Trophoblast cell (in vitro differentiated cells and primary cell): ENCODE measurements around the gene CCDC73.

Source experiments
- DNase-seq, 2 donors: peaks; one replicate each; pipeline ENCODE4 v3.0.0-alpha.2; 2016
- H2AFZ ChIP-seq: 2 replicates; pipeline ENCODE4 v1.6.1; 2013; ENCODE audit warnings: low read length, moderate library complexity, mild to moderate bottlenecking; ENCODE audit not compliant: insufficient read depth, poor library complexity
- H2AK5ac ChIP-seq: 2 replicates; pipeline ENCODE4 v1.6.1; 2013; ENCODE audit warnings: mild to moderate bottlenecking, low read length
- H2BK120ac ChIP-seq: 2 replicates; pipeline ENCODE4 v1.6.1; 2013; ENCODE audit warnings: low read length, mild to moderate bottlenecking, moderate library complexity; ENCODE audit not compliant: insufficient read depth, poor library complexity
- H2BK12ac ChIP-seq: 2 replicates; pipeline ENCODE4 v1.6.1; 2013; ENCODE audit warnings: mild to moderate bottlenecking, low read length, moderate library complexity
- H2BK5ac ChIP-seq: 2 replicates; pipeline ENCODE4 v1.6.1; 2013; ENCODE audit warnings: low read length, low read depth, moderate library complexity, mild to moderate bottlenecking; ENCODE audit not compliant: poor library complexity
- H3K14ac ChIP-seq: 2 replicates; pipeline ENCODE4 v1.6.1; 2013; ENCODE audit warnings: mild to moderate bottlenecking, low read length
- H3K18ac ChIP-seq: 2 replicates; pipeline ENCODE4 v1.6.1; 2013; ENCODE audit warnings: mild to moderate bottlenecking, low read length
- H3K23ac ChIP-seq: 2 replicates; pipeline ENCODE4 v1.6.1; 2013; ENCODE audit warnings: low read length
- H3K27ac ChIP-seq: 2 replicates; pipeline ENCODE4 v1.5.1; 2013; ENCODE audit warnings: low read depth, mild to moderate bottlenecking, inconsistent platforms, low read length, moderate library complexity
- H3K27me3 ChIP-seq: 2 replicates; pipeline ENCODE4 v1.6.1; 2013; ENCODE audit warnings: inconsistent platforms, mild to moderate bottlenecking, low read length, moderate library complexity; ENCODE audit not compliant: insufficient read depth
- H3K36me3 ChIP-seq, 2 experiments: 1 replicate in 1 of 2; 2 replicates in 1 of 2; pipeline ENCODE4 v1.6.1; 2013; ENCODE audit warnings: low read length in 2 of 2, mild to moderate bottlenecking in 2 of 2, moderate library complexity in 1 of 2; ENCODE audit not compliant: insufficient read depth in 2 of 2, control insufficient read depth in 1 of 2
- H3K4ac ChIP-seq: 2 replicates; pipeline ENCODE4 v1.6.1; 2013; ENCODE audit warnings: low read depth, mild to moderate bottlenecking, low read length, moderate library complexity
- H3K4me1 ChIP-seq, 2 experiments: 1 replicate in 1 of 2; 2 replicates in 1 of 2; pipeline ENCODE4 v1.6.1; 2013; ENCODE audit warnings: low read length in 2 of 2, mild to moderate bottlenecking in 2 of 2, moderate library complexity in 1 of 2; ENCODE audit not compliant: insufficient read depth in 2 of 2, control insufficient read depth in 1 of 2
- H3K4me2 ChIP-seq: 2 replicates; pipeline ENCODE4 v1.6.1; 2013; ENCODE audit warnings: inconsistent platforms, mild to moderate bottlenecking, low read length, moderate library complexity
- H3K4me3 ChIP-seq: 2 replicates; pipeline ENCODE4 v1.5.1; 2013; ENCODE audit warnings: mild to moderate bottlenecking, low read depth, low read length, inconsistent platforms
- H3K79me1 ChIP-seq: one replicate; pipeline ENCODE4 v1.6.1; 2013; ENCODE audit warnings: low read length
- H3K79me2 ChIP-seq: 2 replicates; pipeline ENCODE4 v1.6.1; 2013; ENCODE audit warnings: low read length, mild to moderate bottlenecking; ENCODE audit not compliant: control insufficient read depth, insufficient read depth, poor library complexity
- H3K9ac ChIP-seq: 2 replicates; pipeline ENCODE4 v1.6.1; 2013; ENCODE audit warnings: mild to moderate bottlenecking, low read length
- H3K9me3 ChIP-seq: 2 replicates; pipeline ENCODE4 v1.6.1; 2013; ENCODE audit warnings: low read depth, mild to moderate bottlenecking, control low read depth, inconsistent platforms, low read length; ENCODE audit not compliant: insufficient read depth
- H4K12ac ChIP-seq: 2 replicates; pipeline ENCODE4 v1.6.1; 2013; ENCODE audit warnings: low read depth, mild to moderate bottlenecking, low read length, moderate library complexity
- H4K8ac ChIP-seq: 2 replicates; pipeline ENCODE4 v1.6.1; 2013; ENCODE audit warnings: low read depth, mild to moderate bottlenecking, low read length, moderate library complexity
- H4K91ac ChIP-seq: one replicate; pipeline ENCODE4 v1.6.1; 2013; ENCODE audit warnings: low read depth, mild to moderate bottlenecking, low read length, moderate library complexity
- WGBS: extraction: QIAGEN DNeasy Blood & Tissue Kit; methylation state at CpG from one replicate; pipeline ENCODE4 v1.1.7; 2013; ENCODE audit warnings: missing lambda C conversion rate; ENCODE audit not compliant: insufficient read length, insufficient coverage; ENCODE audit errors: extremely low coverage; 5-methylcytosine and 5-hydroxymethylcytosine counted together

CCDC73 gene

DNA sequence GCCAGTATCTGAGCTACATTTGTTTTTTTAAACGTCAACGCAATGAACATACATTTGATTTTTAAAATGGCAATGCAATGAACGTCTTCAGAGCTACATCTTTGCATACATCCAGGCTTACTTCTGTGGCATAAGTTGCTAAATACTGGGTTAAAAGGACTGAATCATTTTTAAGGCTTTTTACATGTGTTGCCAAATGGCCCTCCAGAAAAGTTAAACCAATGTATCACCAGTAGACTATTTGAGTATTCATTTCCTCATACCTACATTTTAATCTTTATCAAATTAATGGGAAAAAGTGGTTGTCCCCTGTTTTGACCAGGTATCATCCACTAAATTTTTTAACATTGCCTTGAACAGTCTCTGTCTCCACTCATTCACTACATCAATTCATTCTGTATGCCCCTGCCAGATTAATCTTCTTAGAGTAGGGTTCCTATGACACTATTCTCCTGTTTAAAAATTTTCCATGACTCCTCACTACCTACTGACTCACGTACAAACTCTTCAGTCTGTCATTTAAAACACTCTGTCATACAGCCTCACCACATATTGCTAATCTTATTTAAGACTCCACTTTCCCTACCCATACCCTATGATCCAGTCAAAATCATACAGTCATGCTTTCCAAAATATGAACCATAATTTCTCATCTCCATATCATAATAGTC lies 22.9 kb upstream of the CCDC73 start:
- peak; percentile 16 to 72 for DNase-seq
- no peak overlapping the region for H3K9ac ChIP-seq
- H3K4ac ChIP-seq, result no peak overlapping the region
- H3K79me2 ChIP-seq, result no peaks in the 10 kb centered on the region
- no peaks in the 10 kb centered on the region for H3K79me1 ChIP-seq
- H3K4me2 ChIP-seq, result no peak overlapping the region
- H4K91ac ChIP-seq, result no peak overlapping the region
- H2AFZ ChIP-seq, result no peak overlapping the region
- H3K18ac ChIP-seq, result no peak overlapping the region
- no peaks in the 10 kb centered on the region for H3K36me3 ChIP-seq
- no peak overlapping the region for H2AK5ac ChIP-seq
- no peaks in the 10 kb centered on the region for H3K27me3 ChIP-seq
- no peak overlapping the region for H3K4me3 ChIP-seq
- no CpG with 5 or more reads among the region's 4 CpGs for WGBS
- no peaks in the 10 kb centered on the region for H3K4me1 ChIP-seq
- no peak overlapping the region for H3K23ac ChIP-seq
- H3K27ac ChIP-seq, result no peak overlapping the region
- no peaks in the 10 kb centered on the region for H3K9me3 ChIP-seq
- H3K14ac ChIP-seq, result no peak overlapping the region
- no peak overlapping the region for H4K12ac ChIP-seq
- no peak overlapping the region for H2BK5ac ChIP-seq
- no peak overlapping the region for H4K8ac ChIP-seq
- H2BK12ac ChIP-seq, result no peak overlapping the region
- H2BK120ac ChIP-seq, result no peak overlapping the region

DNA sequence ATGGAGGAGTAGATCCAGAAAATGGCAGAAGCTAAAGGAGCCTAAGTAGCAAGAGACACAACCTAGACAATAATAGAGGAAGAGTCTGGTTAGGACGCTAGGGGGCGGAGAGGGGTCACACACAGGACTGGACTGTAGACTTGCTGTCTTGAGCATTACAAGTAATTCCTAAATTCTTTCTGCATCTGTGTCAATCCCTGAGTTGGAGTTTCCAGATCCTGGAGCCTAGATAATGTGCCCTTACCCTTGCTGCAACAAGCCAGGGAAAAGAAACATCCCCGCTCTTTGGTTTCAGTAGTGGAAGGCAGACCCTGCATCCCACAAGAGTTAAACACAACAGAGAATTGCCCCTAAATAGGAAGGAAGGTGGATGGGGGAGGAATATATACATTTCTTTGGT lies 14.9 kb upstream of the CCDC73 start:
- H3K27ac ChIP-seq, result no peak overlapping the region
- H4K91ac ChIP-seq, result no peak overlapping the region
- H4K12ac ChIP-seq, result no peak overlapping the region
- H3K14ac ChIP-seq, result no peak overlapping the region
- no peak overlapping the region for H2AK5ac ChIP-seq
- no peak overlapping the region for H3K4me2 ChIP-seq
- no peaks in the 10 kb centered on the region for H3K27me3 ChIP-seq
- H2AFZ ChIP-seq, result no peak overlapping the region
- no peak overlapping the region for H3K18ac ChIP-seq
- no peaks in the 10 kb centered on the region for H3K9me3 ChIP-seq
- H3K79me1 ChIP-seq, result no peaks in the 10 kb centered on the region
- H3K4ac ChIP-seq, result no peak overlapping the region
- H2BK12ac ChIP-seq, result no peak overlapping the region
- no peak overlapping the region for H3K9ac ChIP-seq
- H4K8ac ChIP-seq, result no peak overlapping the region
- H3K4me3 ChIP-seq, result no peak overlapping the region
- H3K36me3 ChIP-seq, result no peaks in the 10 kb centered on the region
- no peaks in the 10 kb centered on the region for H3K79me2 ChIP-seq
- no peaks in the 10 kb centered on the region for H3K4me1 ChIP-seq
- no CpG with 5 or more reads among the region's 3 CpGs for WGBS
- no peak overlapping the region for H3K23ac ChIP-seq
- peak; percentile 81 to 89 for DNase-seq
- H2BK5ac ChIP-seq, result no peak overlapping the region
- no peak overlapping the region for H2BK120ac ChIP-seq

DNA sequence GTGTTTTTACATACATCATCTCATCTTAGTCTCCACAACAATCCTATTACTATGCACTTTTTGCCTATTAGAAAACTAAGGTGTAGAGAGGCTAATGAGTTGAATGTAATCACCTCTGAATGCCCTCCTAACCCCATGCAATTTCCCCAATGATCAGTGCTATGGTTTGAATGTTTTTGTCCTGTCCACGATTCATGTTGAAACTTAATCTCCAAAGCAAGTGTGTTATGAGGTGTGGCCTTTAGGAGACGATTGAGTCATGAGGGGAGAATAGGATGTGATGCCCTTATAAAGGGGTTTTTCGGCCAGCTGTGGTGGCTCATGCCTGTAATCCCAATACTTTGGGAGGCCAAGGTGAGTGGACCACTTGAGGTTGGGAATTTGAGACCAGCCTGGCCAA lies 2.0 kb upstream of the CCDC73 start:
- Histone ChIP-seq H2AK5ac (no peak overlapping the region), H2BK5ac (no peak overlapping the region), H3K18ac (no peak overlapping the region), H4K91ac (no peak overlapping the region), H3K27ac (no peak overlapping the region), H3K9ac (no peak overlapping the region), H3K23ac (no peak overlapping the region), H2BK120ac (no peak overlapping the region), H2BK12ac (no peak overlapping the region), H4K12ac (no peak overlapping the region), H3K4me1 (no peaks in the 10 kb centered on the region), H3K4me2 (no peak overlapping the region), H3K14ac (no peak overlapping the region), H3K79me2 (no peaks in the 10 kb centered on the region), H3K4ac (no peak overlapping the region), H2AFZ (no peak overlapping the region), H3K79me1 (no peaks in the 10 kb centered on the region), H3K36me3 (no peaks in the 10 kb centered on the region), H4K8ac (no peak overlapping the region), H3K9me3 (no peaks in the 10 kb centered on the region), H3K27me3 (no peaks in the 10 kb centered on the region), H3K4me3 (no peak overlapping the region)
- no peak for DNase-seq
- WGBS, result no CpG with 5 or more reads among the region's 3 CpGs

DNA sequence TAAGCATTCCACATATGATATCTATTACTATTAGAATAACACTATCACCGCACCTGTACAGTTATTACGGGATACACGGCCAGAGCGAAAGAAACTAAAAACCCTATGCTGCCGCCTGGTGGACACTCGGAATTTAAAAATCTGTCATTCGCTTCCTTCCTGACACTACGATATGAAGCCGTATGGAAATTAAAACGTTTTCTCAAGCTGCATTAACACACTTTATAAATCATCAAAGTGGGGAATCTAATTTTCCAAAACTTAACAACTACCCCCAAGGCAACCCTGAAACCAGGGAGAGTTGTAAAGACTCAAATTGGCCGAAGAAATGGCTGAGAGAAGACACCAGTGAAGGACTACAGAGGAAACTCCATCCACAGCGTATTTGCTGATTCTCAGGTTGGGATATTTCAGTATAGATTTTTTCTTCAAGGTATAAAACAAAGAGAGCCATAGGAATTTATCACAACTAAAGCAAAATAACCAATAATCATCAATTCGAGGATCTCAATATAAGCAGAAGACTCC lies 1.4 kb downstream of the CCDC73 start:
- Histone ChIP-seq H3K14ac (no peak overlapping the region), H4K91ac (no peak overlapping the region), H3K18ac (no peak overlapping the region), H3K79me1 (no peaks in the 10 kb centered on the region), H3K27me3 (no peaks in the 10 kb centered on the region), H3K9ac (no peak overlapping the region), H3K4ac (no peak overlapping the region), H3K4me2 (no peak overlapping the region), H4K8ac (no peak overlapping the region), H3K4me1 (no peaks in the 10 kb centered on the region), H2AFZ (no peak overlapping the region), H4K12ac (no peak overlapping the region), H2AK5ac (no peak overlapping the region), H2BK12ac (no peak overlapping the region), H3K23ac (no peak overlapping the region), H3K79me2 (no peaks in the 10 kb centered on the region), H2BK5ac (no peak overlapping the region), H3K4me3 (no peak overlapping the region), H3K9me3 (no peaks in the 10 kb centered on the region), H2BK120ac (no peak overlapping the region), H3K27ac (no peak overlapping the region), H3K36me3 (no peaks in the 10 kb centered on the region)
- DNase-seq, result peak; percentile 66 to 85
- no CpG with 5 or more reads among the region's 13 CpGs for WGBS
